Loucy (cell line): Measurements from ENCODE around the gene SLITRK5.

ENCODE experiments used
- CTCF ChIP-seq: fragments of 200-600 bp; sonication (generic); conservative IDR thresholded peaks from 2 replicates; pipeline ENCODE4 v1.5.1; 2014; ENCODE audit warnings: mild to moderate bottlenecking, antibody characterized with exemption, low read length
- EZH2phosphoT487 ChIP-seq: fragments of 200-600 bp; IDR thresholded peaks from 2 replicates; pipeline ENCODE4 v1.6.1; 2018; ENCODE audit warnings: antibody characterized with exemption, mild to moderate bottlenecking, moderate library complexity, borderline replicate concordance

- no peak for TF ChIP-seq CTCF
- TF ChIP-seq EZH2phosphoT487, result no peak
These were observed 5.9 kb downstream of the SLITRK5 start for GRCh38 chr13:87677043-87677495.
